ENCODE measurements around the gene COL5A1.

Gene COL5A1

DNA sequence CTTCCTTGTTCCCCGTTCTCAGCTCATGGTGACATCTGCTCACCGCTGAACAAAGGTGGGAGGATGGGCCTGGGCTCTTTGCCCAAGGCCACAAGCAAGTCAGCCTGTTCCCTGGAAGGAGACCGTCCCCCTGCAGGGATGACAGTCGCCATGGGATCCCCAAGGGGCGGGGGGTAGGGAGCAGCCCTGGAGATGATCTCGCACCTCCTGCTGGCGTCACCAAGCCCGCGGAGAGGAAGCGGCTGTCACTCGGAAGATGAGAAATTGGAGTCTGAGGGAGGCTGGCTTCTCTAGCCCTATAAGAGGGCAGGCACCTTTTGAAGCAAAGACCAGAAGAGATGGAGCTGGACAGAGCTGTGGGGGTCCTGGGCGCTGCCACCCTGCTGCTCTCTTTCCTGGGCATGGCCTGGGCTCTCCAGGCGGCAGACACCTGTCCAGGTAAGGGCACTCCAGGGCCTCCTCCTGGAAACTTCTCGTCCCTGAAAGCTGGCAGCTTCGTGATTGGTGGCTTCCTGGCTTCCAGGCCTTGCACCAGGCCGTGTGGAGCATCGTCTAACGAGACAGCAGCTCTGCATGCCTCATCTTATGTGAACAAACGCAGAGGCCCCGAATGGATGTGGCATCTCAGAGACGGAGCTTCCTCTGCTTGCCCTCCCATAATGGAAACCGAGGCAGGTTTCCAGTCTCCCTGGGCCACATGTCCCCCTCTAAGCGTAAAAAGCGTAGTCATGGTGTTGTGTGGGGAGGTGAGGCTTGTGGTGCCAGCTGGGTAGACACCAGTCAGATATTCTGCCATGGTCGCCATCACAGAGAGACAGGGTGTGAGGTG, 239.1 kb downstream of the COL5A1 start, which contains the start of gene FCN2:
Gene FCN2 (plus strand): TSS at position 327 of the 829 bp plus-strand sequence. CDS start 12 bp downstream, at position 339.
- DNase-seq (no peak), ATAC-seq (no peak)

DNA sequence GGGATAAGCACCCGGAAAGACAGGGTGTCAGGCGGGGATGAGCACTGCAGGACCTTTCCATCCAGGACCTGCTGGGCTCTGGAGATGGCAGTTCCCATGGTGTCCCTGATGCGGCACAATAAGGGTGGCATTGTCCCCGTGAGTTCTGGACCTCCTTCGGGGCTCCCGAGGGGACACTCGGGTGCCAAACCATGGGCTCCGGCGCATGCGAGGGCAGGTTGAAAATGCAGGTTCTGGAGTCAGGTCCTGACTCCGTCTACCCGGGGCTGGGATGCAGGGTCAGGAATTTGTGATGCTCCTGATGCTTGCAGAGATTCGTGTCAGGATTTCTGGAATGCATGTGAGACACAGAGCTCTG, 239.7 kb downstream of the COL5A1 start:
- DNase-seq = no peak
- no peak for ATAC-seq

DNA sequence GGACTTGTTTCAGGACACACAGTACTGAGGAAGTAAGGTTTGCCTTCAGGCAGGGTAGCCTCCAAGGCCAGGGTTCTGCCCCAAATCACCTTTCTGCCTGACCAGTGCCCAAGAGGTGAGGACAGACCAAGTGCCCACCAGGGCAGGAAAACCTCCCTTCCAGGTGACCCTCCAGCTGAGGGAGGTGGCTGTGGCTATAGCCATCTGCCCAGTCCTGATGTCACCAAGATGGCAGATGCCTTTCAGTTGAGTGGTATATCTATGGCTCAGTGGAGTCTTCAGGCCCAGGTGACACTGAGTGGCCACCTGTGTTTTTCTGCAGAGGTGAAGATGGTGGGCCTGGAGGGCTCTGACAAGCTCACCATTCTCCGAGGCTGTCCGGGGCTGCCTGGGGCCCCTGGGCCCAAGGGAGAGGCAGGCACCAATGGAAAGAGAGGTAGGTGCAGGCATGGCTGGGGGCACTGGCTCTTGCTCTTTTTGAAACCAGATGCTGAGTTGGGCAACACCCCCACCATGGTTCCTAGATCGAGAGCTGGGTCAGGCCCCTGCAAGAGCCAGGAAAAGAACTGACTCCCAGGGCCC, 240.7 kb downstream of the COL5A1 start:
- no peak for ATAC-seq
- DNase-seq = no peak

GRCh38 chr9:134883040-134883782, 241.6 kb downstream of the COL5A1 start:
- ATAC-seq (no peak), DNase-seq (no peak)

DNA sequence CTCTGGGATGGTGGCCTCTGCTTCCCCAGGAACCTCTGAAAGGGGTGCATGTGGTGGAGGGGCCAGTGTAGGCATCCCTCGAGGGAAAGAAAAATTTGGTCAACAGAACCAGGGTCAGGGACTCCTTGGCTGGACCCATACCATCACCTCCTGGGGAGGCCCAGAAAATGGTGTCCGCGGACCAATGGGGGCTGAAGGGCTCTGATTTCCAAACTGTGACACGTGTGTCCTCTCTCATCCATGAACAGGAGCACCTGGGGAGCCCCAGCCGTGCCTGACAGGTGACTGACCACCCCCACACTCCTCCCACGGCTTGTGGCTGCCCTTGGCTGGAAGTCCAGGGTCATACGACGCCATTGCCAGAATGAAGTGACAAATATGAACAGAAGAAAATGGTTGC, 242.9 kb downstream of the COL5A1 start:
- ATAC-seq = no peak
- no peak for DNase-seq

GRCh38 chr9:134885001-134885678, 243.5 kb downstream of the COL5A1 start:
- no peak for ATAC-seq
- DNase-seq = no peak

GRCh38 chr9:134885679-134886412, 244.2 kb downstream of the COL5A1 start:
- ATAC-seq (no peak), DNase-seq (no peak)

- DNase-seq = no peak
- ATAC-seq = no peak
These were observed 244.9 kb downstream of the COL5A1 start for GRCh38 chr9:134886413-134886913.

DNA sequence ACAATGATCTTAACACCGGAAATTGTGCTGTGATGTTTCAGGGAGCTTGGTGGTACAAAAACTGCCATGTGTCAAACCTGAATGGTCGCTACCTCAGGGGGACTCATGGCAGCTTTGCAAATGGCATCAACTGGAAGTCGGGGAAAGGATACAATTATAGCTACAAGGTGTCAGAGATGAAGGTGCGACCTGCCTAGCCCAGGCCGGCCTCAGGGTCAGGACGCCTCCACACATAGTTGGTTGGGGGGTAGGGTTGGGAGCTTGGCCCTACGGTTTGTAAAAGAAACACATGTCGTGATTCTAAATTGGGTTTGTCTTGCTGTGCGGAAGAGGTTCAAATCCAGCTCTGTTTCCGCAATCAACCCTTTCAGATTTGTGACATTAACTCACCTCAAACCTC, 245.6 kb downstream of the COL5A1 start:
- no peak for ATAC-seq
- no peak for DNase-seq

- no peak for ATAC-seq
- no peak for DNase-seq
These were observed 246.3 kb downstream of the COL5A1 start for GRCh38 chr9:134887686-134888602.

- no peak for ATAC-seq
- no peak for DNase-seq
These were observed 247.1 kb downstream of the COL5A1 start for GRCh38 chr9:134888603-134889190.

GRCh38 chr9:134889386-134890154, 248.0 kb downstream of the COL5A1 start:
- ATAC-seq (no peak), DNase-seq (no peak)

DNA sequence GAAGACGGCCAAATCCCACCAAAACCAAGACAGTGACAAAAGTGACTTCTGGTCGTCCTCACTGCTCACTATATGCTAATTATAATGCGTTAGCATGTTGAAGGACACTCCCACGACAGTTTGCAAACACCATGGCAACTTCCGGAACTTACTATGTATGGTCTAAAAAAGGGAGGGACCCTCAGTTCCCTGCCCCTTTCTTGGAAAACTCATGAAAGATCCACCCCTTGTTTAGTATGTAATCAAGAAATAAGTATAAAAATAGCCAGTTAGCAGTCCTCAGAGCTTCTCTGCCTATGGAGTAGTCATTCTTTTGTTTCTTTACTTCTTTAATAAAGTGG, 248.5 kb downstream of the COL5A1 start:
- ATAC-seq = no peak
- no peak for DNase-seq

DNA sequence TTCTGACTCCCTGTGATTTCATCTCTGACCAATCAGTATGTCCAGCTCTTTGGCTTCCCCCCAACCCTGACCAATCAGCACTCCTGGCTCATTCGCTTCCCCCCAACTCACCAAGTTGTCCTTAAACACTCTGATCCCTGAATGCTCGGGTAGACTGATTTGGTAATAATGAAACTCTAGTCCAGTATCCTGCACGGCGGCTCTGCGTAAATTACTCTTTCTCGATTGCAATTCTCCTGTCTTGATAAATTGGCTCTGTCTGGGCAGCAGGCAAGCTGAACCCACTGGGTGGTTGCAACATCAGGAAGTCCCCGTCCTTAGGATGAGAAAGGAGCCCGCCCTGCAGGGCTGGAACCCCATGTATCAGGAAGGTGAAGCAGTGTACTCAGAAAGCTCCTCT, 249.4 kb downstream of the COL5A1 start:
- DNase-seq (no peak), ATAC-seq (no peak)

GRCh38 chr9:134891713-134892112, 250.1 kb downstream of the COL5A1 start:
- no peak for DNase-seq
- no peak for ATAC-seq

- no peak for ATAC-seq
- no peak for DNase-seq
These were observed 250.6 kb downstream of the COL5A1 start for GRCh38 chr9:134892221-134892620.

DNA sequence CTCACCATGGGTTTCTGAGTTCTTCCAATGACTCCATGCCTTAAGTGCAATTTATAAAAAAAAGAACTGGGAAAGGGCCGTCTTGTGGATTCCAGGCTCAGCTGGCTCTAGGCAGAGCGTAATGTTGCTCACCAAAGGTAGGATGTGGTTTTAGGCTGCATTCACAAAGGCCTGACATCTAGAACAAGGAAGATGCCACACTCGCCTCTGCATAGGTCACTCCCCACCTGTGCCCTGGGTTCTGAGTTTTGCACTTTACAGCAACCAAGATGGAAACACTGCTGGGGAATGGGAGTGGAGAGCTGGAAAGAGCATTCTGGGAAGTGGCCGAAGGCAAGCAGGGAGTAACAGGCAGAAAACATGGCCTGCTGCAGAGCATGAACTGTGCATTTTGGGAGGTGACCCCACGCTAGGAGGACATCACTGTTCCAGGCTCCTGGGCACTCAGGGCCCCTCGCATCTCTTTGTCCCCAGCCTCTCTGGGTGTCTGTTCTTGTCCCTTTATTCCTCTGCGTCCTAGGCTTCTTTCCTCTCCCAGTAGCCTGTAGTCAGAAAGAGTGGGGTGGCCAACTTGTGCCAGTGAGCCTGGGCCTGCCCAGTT, 251.3 kb downstream of the COL5A1 start:
- DNase-seq (no peak), ATAC-seq (no peak)

All from stimulated activated naive CD8-positive, alpha-beta T cell treated with anti-CD3 and anti-CD28 coated beads, Interleukin-15, Interleukin-2, amounts not matched to agents 100 U/mL and 50 U/mL, for 24 hours (primary cell).